ENCODE data around the gene AOC3.

The AOC3 gene, protein sequence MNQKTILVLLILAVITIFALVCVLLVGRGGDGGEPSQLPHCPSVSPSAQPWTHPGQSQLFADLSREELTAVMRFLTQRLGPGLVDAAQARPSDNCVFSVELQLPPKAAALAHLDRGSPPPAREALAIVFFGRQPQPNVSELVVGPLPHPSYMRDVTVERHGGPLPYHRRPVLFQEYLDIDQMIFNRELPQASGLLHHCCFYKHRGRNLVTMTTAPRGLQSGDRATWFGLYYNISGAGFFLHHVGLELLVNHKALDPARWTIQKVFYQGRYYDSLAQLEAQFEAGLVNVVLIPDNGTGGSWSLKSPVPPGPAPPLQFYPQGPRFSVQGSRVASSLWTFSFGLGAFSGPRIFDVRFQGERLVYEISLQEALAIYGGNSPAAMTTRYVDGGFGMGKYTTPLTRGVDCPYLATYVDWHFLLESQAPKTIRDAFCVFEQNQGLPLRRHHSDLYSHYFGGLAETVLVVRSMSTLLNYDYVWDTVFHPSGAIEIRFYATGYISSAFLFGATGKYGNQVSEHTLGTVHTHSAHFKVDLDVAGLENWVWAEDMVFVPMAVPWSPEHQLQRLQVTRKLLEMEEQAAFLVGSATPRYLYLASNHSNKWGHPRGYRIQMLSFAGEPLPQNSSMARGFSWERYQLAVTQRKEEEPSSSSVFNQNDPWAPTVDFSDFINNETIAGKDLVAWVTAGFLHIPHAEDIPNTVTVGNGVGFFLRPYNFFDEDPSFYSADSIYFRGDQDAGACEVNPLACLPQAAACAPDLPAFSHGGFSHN

DNA sequence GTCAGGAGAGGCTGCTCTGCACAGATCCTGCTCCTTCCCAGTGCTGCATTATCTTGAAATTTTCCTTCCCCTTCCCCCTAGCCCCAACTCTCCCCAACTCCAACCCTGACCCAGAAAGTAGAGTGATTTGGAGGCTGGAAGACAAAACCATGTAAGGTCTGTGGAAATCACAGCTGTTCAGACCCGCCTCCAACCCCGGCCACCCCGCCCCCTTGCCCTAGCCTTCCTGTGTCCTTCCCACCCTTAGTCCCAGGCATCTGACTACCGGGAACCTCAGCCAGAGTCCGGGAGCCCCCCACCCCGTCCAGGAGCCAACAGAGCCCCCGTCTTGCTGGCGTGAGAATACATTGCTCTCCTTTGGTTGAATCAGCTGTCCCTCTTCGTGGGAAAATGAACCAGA is at the start of gene AOC3:
TSS of gene AOC3 (plus strand) at position 246 of the 400 bp plus-strand sequence. CDS start at position 391, 145 bp downstream.
- TF ChIP-seq, protein P1, sequence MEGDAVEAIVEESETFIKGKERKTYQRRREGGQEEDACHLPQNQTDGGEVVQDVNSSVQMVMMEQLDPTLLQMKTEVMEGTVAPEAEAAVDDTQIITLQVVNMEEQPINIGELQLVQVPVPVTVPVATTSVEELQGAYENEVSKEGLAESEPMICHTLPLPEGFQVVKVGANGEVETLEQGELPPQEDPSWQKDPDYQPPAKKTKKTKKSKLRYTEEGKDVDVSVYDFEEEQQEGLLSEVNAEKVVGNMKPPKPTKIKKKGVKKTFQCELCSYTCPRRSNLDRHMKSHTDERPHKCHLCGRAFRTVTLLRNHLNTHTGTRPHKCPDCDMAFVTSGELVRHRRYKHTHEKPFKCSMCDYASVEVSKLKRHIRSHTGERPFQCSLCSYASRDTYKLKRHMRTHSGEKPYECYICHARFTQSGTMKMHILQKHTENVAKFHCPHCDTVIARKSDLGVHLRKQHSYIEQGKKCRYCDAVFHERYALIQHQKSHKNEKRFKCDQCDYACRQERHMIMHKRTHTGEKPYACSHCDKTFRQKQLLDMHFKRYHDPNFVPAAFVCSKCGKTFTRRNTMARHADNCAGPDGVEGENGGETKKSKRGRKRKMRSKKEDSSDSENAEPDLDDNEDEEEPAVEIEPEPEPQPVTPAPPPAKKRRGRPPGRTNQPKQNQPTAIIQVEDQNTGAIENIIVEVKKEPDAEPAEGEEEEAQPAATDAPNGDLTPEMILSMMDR (IDR thresholded peaks at IDR 0.05; ENCODE audit: insufficient read depth, low read depth, low read length, missing control alignments) = no peak
- H3K4me3 ChIP-seq (ENCODE audit: low read length) = no peak within 1 kb of the TSS
- DNase-seq (ENCODE audit: low read depth) = no peak

DNA sequence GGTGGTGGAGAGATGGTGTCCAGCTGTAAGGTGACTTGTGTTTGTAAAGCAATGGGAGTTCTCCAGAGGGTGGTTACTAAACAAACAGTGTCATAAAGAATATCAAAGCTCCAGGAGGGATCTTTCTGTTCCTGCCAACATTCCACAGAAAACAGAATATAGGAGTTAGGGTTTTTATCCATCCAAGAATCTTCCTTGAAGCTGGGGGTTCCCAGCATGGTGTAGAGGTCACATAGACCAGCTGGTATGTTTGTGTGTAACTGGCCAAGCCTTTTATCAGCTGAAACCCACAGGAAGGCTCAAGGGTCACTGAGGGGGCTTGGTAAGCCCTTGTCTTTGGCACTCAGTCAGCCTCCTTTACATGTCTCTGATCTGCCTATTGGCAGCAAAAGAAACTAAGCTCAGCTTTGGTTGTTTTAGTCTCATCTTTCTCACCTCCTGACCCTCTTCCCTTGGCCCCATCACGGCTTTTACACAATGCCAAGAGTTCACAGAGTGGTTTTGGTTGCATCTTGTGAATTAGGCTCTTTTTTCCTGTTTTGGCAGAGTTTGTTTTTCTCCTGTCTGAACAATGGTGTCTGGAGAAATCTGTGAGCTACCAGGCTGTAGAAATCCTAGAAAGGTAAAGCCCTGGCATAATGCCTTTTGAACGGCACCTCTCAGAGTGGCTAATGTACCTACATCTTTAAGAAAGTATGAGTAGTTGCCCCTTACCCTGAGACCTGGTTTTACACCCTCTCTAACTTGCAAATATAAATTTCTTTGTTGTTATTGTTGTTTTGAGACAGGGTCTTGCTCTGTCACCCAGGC is 47.7 kb upstream of the AOC3 start:
- H3K4me3 ChIP-seq (ENCODE audit: low read length) = no peak overlapping the region
- TF ChIP-seq, protein P1 (IDR thresholded peaks at IDR 0.05; ENCODE audit: insufficient read depth, low read depth, low read length, missing control alignments) = no peak
- DNase-seq (ENCODE audit: low read depth) = no peak

DNA sequence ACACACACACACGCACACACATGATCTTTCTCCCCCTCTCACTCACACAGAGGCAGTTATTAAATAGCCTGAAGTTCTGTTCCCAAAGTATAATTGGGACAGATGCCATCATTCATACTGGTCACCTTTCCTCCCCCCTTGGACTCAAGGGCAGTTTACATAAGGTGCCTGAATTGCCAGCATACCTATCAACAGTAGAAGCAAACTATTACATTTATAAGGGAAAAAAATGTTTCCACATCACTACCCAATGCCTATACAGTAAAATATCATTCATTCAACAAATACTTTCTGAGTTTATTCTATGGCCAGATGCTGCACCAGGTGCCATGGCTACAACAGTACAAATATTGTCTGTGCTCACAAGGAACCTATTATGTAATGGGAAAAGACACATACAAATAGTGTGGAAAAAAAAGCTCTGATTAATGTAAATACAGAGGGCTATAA is 46.1 kb upstream of the AOC3 start:
- H3K4me3 ChIP-seq (ENCODE audit: low read length) = no peak overlapping the region
- TF ChIP-seq, protein P1 (IDR thresholded peaks at IDR 0.05; ENCODE audit: insufficient read depth, low read depth, low read length, missing control alignments) = no peak
- DNase-seq (ENCODE audit: low read depth) = no peak

DNA sequence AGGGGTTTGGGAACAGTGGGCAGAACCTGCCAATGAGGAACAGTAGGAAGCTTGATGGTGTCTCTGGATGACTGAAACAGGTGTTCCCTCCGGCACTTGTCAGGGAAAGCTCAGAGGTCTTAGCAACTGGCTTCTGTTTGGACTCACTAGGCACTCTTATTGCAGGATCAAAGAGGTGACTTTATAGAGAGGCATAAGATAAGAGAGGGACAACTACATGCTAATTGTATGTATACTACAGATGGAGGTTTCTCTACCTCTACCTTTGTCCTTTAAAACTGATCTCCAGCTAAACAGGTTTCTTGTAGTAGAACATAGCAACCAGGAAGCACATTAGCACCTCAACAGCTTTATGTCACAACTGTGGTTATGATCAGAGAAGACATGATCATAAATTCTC is 44.8 kb upstream of the AOC3 start:
- DNase-seq (ENCODE audit: low read depth) = no peak
- no peak overlapping the region for H3K4me3 ChIP-seq (ENCODE audit: low read length)
- TF ChIP-seq, protein P1 (IDR thresholded peaks at IDR 0.05; ENCODE audit: insufficient read depth, low read depth, low read length, missing control alignments) = no peak

DNA sequence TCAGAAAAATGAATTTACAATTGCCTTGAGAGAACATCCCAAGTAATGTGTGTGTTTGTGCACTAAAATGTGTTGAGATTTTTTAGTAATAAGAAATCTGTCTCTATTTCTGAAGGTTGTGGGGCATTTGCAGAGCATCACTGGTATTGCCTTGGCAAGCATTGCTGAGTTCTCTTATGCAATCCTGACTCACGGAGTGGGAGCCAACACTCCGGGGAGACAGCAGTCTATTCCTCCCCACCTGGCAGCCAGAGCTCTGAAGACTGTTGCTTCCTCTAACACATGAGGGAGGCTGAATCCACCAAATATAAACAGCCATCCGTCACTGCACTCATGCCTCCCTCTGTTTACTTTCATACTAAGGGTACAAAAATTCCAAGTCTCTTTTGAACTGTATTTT is 41.7 kb upstream of the AOC3 start:
- H3K4me3 ChIP-seq (ENCODE audit: low read length) = no peak overlapping the region
- TF ChIP-seq, protein P1 (IDR thresholded peaks at IDR 0.05; ENCODE audit: insufficient read depth, low read depth, low read length, missing control alignments) = no peak
- DNase-seq (ENCODE audit: low read depth) = peak; percentile 83

DNA sequence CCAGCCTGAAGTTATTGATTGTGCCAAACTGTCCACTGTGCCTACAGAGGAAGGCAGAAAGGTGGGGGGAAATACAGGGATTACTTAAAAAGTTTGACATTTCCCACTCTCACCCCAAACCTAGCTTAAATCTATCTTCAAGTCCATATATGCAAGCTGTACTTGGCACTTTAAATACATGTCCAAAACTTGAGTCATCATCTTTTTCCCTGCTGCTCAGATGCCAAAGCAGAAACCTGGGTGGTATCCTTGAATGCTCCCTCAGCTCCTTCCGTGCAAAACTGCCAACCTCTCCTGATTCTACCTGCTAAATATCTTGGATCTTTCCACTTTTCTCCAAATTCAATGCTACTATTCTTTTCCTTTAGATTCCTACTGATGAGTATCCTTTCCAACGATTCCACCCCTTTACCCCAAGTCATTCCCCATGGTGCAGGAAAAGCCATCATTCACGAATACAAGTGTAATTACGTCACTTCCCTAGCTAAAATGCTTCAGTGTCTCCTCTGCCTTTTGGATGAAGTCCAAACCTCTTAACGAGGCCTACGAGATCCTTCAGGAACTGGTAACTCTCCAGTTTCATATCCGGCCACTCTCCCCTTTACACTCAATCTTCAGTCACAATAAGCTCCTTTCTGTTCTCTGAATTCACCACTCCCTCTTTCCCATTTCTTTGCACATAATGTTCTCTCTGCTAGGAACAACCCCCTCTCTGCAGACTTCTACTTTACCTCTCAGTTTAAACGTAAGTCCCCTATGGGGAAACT is 36.2 kb upstream of the AOC3 start:
- TF ChIP-seq, protein P1 (IDR thresholded peaks at IDR 0.05; ENCODE audit: insufficient read depth, low read depth, low read length, missing control alignments) = no peak
- H3K4me3 ChIP-seq (ENCODE audit: low read length) = no peak overlapping the region
- DNase-seq (ENCODE audit: low read depth) = peak; percentile 59

Measured in epithelial cell of esophagus (primary cell).